DMS53 treated with DMSO at 0.1 percent for 48 hours (cell line): ENCODE results near the gene TAF4.
"Not testable (repeated sequence)": the region's sequence is repeated elsewhere in the genome, so short reads cannot be mapped to it uniquely, and the experiment has no call there.

ENCODE experiments used
- DNase-seq: peaks from one replicate; lab custom pipeline; 2025; ENCODE audit not compliant: unreplicated experiment; lab: John Stamatoyannopoulos, UW

The TAF4 gene

DNA sequence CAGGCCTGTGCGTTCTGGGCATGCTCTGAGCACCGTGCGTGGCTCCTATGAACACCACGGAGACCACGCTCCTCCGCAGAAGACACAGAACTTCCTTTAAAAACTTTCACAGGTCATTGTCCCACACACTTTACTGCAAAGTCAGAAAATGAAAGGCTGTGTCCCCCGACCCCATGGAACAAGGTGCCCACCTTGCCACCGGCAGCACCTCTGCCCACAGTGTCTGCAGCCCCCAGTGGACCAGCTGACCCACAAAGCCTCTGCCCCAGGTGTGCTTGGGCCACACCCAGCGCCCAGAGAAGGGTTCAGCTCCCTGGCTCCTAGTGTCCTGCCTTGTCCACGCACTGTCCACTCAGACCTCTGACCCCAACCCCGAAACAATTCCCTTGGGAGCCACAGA, 8.7 kb downstream of the TAF4 start:
- no peak for DNase-seq

GRCh38 chr20:62056377-62056776, 9.3 kb downstream of the TAF4 start:
- DNase-seq = no peak

GRCh38 chr20:62055862-62056115, 9.9 kb downstream of the TAF4 start:
- DNase-seq = not testable (repeated sequence)

GRCh38 chr20:62055106-62055861, 10.4 kb downstream of the TAF4 start:
- DNase-seq = no peak

GRCh38 chr20:62054451-62054953, 11.2 kb downstream of the TAF4 start:
- no peak for DNase-seq

DNA sequence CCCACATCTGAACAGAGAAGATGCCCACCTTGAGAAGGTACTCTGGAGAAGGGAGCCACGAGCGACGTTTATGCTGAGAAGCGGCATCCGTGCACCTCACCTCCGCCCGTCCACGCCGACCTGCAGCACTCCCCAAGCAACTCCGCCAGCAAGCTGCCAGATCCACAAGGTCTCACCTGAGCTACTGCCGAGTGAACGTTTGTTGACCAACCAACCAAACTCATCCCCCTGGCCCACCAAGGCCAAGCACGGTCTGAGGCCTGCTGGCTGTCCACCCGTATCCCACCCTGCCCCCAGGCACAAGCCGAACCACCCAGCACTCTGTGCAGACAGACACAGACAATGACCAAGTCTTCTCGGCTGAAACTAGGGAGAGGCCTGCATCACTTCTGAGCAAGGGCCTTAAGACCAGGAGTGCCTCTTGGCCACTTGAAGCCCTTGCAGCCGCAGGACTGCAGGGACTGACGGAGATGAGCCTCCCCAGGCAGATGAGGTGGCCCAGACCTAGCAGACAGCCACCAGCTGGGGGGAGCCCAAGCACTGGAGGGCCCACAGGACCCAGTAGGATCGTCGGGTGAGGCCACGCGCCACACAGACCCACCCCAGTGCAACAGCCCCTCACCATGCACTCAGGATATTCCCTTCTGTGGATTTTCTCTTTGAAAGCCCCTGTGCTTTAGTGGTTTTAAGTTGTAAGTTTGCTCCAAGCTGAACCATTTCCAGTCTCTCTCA, 12.1 kb downstream of the TAF4 start:
- no peak for DNase-seq

- no peak for DNase-seq
These were observed 12.7 kb downstream of the TAF4 start for GRCh38 chr20:62052842-62053464.

DNA sequence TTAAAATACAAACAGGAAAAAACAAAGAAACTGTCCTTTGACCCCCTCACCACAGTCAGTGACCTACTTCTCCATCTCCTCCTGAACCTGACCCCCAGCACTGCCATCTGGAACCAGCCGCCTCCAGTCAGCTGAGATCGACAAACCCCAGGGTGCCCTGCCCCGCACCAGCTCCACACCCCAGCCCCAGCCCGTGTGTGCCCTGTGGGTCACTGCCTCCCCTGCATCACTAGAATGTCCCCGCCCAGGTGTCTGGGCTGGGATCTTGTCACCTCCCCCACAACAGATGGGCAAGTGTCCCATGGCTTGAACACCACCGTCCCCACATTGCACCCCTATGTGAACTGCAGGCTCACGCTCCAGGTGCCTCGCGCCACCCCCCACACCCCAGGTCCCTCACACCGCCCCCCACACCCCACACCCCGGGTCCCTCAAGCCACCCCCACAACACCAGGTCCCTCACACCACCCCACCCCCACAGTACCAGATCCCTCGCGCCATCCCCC, 13.3 kb downstream of the TAF4 start:
- DNase-seq = no peak

DNA sequence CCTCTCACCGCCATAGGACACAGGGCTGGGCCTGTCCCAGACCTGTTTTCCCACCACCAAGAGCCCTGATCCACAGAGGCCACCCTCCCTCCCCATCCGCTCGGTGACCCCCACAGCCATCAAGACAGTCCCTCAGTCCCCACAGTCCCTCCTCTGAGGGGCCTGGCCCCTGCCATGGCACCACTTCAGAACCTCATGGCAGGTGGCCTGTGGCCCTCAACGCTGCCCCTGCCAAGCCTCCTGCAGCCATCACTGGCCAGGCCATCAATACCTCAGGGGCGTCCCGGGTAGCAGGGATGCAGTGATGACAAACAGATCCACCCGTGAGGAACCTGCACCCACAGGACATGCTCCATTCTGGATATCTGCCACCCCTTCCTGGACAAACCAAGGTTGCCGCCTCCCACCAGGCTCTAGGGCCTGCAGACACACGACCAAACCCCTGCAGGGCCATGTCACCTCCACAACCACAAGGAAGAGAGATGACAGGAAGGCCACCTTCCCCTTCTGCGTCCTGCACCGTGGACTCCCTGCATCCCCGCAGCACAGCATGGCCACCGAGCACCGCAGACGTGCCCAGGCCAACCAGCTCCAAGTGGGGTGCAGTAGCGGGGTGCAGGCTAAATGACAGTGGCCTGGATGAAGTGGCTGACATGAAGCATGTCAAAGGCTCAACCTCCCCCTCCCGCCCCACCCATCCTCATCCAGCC, 14.0 kb downstream of the TAF4 start:
- no peak for DNase-seq

DNA sequence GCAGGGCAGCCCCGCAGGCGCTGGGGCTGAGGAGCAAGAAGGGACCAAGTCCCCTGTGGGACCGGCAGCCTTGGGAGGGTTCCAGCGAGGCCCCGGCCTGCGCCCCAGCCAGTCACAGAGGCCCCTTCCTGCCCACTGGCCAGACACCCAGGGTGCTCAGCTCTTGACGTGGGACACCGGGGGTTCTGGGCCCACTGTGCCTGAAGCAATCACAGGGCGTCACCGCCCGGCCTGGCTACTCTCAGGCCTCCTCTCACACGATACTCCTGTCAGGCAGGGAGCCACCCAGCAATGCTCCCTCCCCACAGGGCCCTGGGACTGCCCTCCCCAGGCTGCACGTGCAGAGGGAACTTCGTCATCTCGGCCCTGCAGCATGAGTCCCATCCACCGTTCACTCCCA, 14.5 kb downstream of the TAF4 start:
- no peak for DNase-seq

- no peak for DNase-seq
These were observed 15.2 kb downstream of the TAF4 start for GRCh38 chr20:62050166-62051120.

- no peak for DNase-seq
These were observed 16.1 kb downstream of the TAF4 start for GRCh38 chr20:62049342-62050165.

DNA sequence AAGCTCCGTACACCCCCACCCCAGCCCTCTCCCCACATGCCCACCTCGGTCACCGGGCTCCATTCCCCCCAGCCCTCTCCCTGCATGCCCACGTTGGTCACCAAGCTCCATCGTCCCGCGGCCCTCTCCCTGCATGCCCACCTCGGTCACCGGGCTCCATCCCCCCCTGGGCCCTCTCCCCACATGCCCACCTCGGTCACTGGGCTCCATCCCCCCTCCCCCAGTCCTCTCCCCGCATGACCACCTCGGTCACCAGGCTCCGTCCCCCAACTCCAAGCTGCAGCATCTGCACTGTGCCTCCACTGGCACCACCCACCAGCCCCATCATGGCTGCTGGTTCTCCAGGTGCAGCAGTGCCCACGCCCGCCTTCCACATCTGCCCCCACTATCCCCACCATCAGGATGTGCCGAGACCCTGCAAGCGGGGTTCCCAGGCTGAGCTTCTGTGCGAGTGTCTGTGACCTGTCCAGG, 16.8 kb downstream of the TAF4 start:
- no peak for DNase-seq

GRCh38 chr20:62048346-62048761, 17.3 kb downstream of the TAF4 start:
- DNase-seq = no peak

DNA sequence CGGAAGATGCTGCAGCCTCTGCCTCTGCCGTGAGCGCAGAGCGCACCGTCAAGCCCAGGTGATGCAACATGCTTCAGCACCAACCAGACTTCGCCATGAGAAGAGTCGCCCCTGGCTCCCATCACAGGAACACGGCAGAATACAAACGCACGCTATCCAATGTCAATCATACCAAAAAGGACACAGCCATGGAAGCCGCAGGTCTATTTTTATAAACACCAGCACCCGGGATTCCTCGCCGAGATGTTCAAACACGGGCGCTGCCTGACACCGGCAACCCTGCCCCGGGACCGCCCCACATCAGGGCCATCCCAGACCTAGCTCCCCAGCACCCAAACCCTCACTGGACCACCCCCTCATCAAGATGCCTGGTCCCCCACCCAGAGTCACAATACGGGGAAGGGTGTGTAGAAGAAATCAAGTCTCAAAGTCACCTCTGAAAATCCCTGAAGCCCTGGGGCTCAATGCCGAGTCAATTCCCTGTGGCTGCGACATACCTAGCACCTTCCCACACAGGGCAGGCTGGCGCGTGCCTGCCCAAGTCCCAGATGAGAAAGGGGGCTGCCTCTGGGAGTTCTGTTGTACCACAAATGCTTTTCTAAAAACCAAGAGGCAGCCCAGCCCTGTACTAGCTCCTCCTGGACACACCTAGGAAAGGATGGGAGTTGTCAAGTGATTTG, 17.9 kb downstream of the TAF4 start:
- DNase-seq = no peak

- DNase-seq = no peak
These were observed 19.2 kb downstream of the TAF4 start for GRCh38 chr20:62046431-62046830.

DNA sequence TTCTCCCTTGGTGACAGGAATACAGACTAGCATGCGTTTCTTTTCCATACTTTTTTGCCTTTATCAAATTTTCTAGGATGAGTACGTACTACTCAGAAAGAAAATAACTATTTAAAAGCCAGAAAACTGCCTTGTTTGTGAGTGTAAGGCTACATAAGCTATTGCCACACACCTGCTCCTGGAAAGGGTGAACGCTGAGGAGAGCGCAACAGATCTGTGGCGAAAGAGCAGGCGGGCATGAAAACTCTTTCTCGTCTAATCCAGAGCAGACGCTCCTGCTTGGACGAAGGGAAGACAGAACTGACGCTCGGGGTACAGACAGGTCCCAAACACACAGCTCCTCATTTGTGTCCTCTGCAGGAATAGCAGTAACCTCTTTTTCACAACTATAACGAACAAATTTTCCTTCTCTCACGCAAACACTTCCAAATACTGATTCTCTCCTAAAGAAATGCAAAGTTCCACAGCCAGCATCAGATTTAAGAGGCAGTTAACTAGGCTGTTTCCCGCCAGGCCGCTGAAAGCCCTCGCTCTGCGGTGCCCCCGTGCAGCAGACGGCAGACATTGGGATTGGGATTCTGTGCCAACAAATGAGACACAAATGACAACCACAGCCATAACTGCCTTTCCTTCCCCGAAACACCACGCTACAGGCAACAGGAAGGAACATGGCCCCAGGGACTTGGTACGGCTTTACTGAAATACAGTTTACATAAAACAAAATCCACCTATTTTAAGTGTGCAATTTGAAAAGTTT, 20.0 kb downstream of the TAF4 start:
- no peak for DNase-seq

DNA sequence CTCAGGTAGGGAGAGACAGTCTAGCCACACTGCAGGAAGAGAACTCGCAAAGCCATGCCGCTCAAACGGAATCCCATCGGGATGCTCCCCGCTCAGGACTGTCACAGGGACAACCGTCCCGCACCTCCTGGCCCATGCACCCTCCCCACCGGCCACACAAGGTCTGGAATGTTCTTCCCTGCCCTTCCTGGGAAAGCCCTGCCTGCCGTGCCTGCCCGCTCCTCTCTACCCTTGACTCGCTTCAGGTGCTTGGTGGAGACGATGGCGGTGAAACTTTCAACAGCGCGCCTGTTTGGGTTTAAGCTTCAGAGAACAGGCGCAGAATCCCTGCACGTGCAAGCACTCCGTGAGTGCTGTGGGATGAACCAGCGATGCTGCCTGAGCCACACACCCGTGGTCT, 20.6 kb downstream of the TAF4 start:
- no peak for DNase-seq
